MM.1S (cell line): ENCODE measurements around the gene DIS3L2.

Experiments used
- DNase-seq: peaks from one replicate; pipeline ENCODE4 v3.0.0-alpha.2; 2015
- H2AFZ ChIP-seq: fragments of 300-600 bp; sonication (generic); 2 replicates; pipeline ENCODE4 v1.6.0; 2016; ENCODE audit warnings: antibody characterized with exemption, low read length
- H3F3A ChIP-seq: fragments of 300-600 bp; sonication (generic); 2 replicates; pipeline ENCODE4 v1.6.1; 2016; ENCODE audit warnings: mild to moderate bottlenecking, antibody characterized with exemption, low read length, moderate library complexity, mixed read lengths; ENCODE audit not compliant: insufficient read depth
- H3K27ac ChIP-seq: fragments of 300-600 bp; sonication (generic); 2 replicates; pipeline ENCODE4 v1.5.1; 2016; ENCODE audit warnings: mild to moderate bottlenecking, low read length
- H3K27me3 ChIP-seq: fragments of 300-600 bp; sonication (generic); replicated peaks from 2 replicates; pipeline ENCODE4 v1.6.0; 2016; ENCODE audit warnings: low read length; ENCODE audit not compliant: insufficient read depth
- H3K36me3 ChIP-seq: fragments of 300-600 bp; sonication (generic); replicated peaks from 2 replicates; pipeline ENCODE4 v1.6.1; 2016; ENCODE audit warnings: mild to moderate bottlenecking, low read length, mixed read lengths; ENCODE audit not compliant: insufficient read depth
- H3K4me1 ChIP-seq: fragments of 300-600 bp; sonication (generic); 2 replicates; pipeline ENCODE4 v1.6.1; 2016; ENCODE audit warnings: low read length, mixed read lengths
- H3K4me2 ChIP-seq: fragments of 300-600 bp; sonication (generic); 2 replicates; pipeline ENCODE4 v1.6.0; 2016; ENCODE audit warnings: low read depth, low read length
- H3K4me3 ChIP-seq: fragments of 300-600 bp; sonication (generic); 2 replicates; pipeline ENCODE4 v1.5.1; 2016; ENCODE audit warnings: low read length, mixed read lengths
- H3K79me2 ChIP-seq: fragments of 300-600 bp; sonication (generic); 2 replicates; pipeline ENCODE4 v1.6.1; 2016; ENCODE audit warnings: mixed run types, low read length, mixed read lengths
- H3K9ac ChIP-seq: fragments of 300-600 bp; sonication (generic); 2 replicates; pipeline ENCODE4 v1.6.1; 2016; ENCODE audit warnings: low read length, mixed read lengths
- H3K9me2 ChIP-seq: fragments of 300-600 bp; sonication (generic); replicated peaks from 2 replicates; pipeline ENCODE4 v1.6.1; 2016; ENCODE audit warnings: mild to moderate bottlenecking, low read length, mixed read lengths; ENCODE audit not compliant: insufficient read depth
- H3K9me3 ChIP-seq: fragments of 300-600 bp; sonication (generic); replicated peaks from 2 replicates; pipeline ENCODE4 v1.6.1; 2016; ENCODE audit warnings: mild to moderate bottlenecking, low read length, mixed read lengths; ENCODE audit not compliant: insufficient read depth
- H4K20me1 ChIP-seq: fragments of 300-600 bp; sonication (generic); 2 replicates; pipeline ENCODE4 v1.6.1; 2016; ENCODE audit warnings: mild to moderate bottlenecking, low read length, moderate library complexity, mixed read lengths; ENCODE audit not compliant: insufficient read depth
- EZH2 ChIP-seq: fragments of 300-600 bp; sonication (generic); optimal IDR thresholded peaks from 2 replicates; pipeline ENCODE3; 2017; ENCODE audit warnings: low read depth, mild to moderate bottlenecking, antibody characterized with exemption, low read length, mixed read lengths
- EZH2phosphoT487 ChIP-seq: fragments of 300-600 bp; sonication (generic); IDR thresholded peaks from 2 replicates; pipeline ENCODE4 v1.6.1; 2018; ENCODE audit warnings: antibody characterized with exemption, low read length
- TF ChIP-seq, protein P1 (sequence below): fragments of 300-600 bp; sonication (generic); IDR thresholded peaks from 2 replicates; pipeline ENCODE4 v1.5.1; 2016; ENCODE audit warnings: antibody characterized with exemption, low read length, mixed read lengths

DIS3L2 gene

DNA sequence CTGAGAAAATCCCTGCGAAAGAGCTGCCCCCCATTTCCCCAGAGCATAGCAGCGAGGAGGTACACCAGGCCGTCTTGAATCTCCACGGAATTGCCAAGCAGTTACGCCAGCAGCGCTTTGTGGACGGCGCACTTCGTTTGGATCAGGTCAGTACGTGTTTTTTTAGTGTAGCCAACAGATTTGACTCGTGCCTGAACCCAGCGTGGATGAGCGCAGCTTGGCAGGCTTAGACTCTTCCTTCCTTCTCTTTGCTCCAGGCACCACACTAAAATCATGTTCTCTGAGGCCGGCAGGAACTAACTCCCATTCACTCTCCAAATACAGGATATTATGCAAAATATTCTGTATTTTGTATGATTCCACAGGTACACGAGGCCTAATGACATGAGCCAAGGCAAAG, 301.8 kb downstream of the DIS3L2 start:
- Histone ChIP-seq H3K9ac (no peak overlapping the region), H2AFZ (no peak overlapping the region), H3K27ac (no peak overlapping the region), H3K4me1 (no peaks in the 10 kb centered on the region), H3K4me3 (no peak overlapping the region), H3F3A (no peaks in the 10 kb centered on the region), H3K36me3 (no peaks in the 10 kb centered on the region), H3K79me2 (no peaks in the 10 kb centered on the region), H3K27me3 (no peaks in the 10 kb centered on the region), H3K4me2 (no peak overlapping the region), H3K9me2 (no peaks in the 10 kb centered on the region), H3K9me3 (no peaks in the 10 kb centered on the region), H4K20me1 (no peaks in the 10 kb centered on the region)
- no peak for DNase-seq
- TF ChIP-seq, protein P1, sequence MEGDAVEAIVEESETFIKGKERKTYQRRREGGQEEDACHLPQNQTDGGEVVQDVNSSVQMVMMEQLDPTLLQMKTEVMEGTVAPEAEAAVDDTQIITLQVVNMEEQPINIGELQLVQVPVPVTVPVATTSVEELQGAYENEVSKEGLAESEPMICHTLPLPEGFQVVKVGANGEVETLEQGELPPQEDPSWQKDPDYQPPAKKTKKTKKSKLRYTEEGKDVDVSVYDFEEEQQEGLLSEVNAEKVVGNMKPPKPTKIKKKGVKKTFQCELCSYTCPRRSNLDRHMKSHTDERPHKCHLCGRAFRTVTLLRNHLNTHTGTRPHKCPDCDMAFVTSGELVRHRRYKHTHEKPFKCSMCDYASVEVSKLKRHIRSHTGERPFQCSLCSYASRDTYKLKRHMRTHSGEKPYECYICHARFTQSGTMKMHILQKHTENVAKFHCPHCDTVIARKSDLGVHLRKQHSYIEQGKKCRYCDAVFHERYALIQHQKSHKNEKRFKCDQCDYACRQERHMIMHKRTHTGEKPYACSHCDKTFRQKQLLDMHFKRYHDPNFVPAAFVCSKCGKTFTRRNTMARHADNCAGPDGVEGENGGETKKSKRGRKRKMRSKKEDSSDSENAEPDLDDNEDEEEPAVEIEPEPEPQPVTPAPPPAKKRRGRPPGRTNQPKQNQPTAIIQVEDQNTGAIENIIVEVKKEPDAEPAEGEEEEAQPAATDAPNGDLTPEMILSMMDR: no peak
- TF ChIP-seq EZH2: no peak
- no peak for TF ChIP-seq EZH2phosphoT487

DNA sequence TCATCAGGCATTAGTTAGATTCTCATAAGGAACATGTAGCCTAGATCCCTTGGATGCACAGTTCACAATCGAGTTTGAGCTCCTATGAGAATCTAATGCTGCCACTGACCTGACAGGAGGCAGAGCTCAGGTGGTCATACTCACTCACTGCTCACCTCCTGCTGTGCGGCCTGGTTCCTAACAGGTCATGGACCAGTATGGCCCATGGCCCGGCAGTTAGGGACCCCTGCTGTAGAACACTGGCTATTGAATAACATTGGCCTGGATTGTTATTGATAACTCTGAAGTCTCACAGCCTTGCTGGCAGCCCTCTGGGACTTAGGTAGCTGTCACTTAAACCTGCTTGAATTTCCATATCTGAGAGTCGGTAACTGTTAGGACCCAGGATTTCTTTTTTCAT, 302.6 kb downstream of the DIS3L2 start:
- H2AFZ ChIP-seq: no peak overlapping the region
- no peak overlapping the region for H3K4me2 ChIP-seq
- no peaks in the 10 kb centered on the region for H3K9me3 ChIP-seq
- H3K9me2 ChIP-seq: no peaks in the 10 kb centered on the region
- H3K27me3 ChIP-seq: no peaks in the 10 kb centered on the region
- DNase-seq: no peak
- TF ChIP-seq EZH2phosphoT487 (no peak), EZH2 (no peak)
- TF ChIP-seq, protein P1: no peak
- no peak overlapping the region for H3K27ac ChIP-seq
- no peaks in the 10 kb centered on the region for H4K20me1 ChIP-seq
- H3K4me3 ChIP-seq: no peak overlapping the region
- no peaks in the 10 kb centered on the region for H3K36me3 ChIP-seq
- H3K4me1 ChIP-seq: no peaks in the 10 kb centered on the region
- H3K79me2 ChIP-seq: no peaks in the 10 kb centered on the region
- H3F3A ChIP-seq: no peaks in the 10 kb centered on the region
- H3K9ac ChIP-seq: no peak overlapping the region

DNA sequence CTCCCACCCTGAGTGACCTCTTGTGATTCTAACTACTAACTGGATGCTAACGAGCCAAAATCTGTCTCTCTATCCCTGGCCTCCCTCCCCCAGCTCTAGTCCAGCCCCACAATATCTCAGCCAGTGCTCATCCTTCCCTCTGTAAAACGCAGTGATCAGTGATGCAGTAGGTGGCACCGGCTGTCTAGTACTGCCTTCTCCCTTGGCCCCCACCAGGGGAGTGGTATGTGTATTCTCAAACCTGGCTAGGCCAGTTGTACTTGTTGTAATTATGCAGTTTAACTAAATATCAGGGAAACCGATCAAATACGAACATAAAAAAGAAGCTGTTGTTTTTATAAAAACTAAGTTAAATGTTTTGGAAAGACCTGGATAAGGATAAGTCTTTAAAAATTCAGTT, 303.8 kb downstream of the DIS3L2 start:
- Histone ChIP-seq H3K9ac (no peak overlapping the region), H3F3A (no peaks in the 10 kb centered on the region), H4K20me1 (no peaks in the 10 kb centered on the region), H3K36me3 (no peaks in the 10 kb centered on the region), H3K4me1 (no peaks in the 10 kb centered on the region), H3K4me2 (no peak overlapping the region), H3K9me3 (no peaks in the 10 kb centered on the region), H3K4me3 (no peak overlapping the region), H2AFZ (no peak overlapping the region), H3K9me2 (no peaks in the 10 kb centered on the region), H3K27me3 (no peaks in the 10 kb centered on the region), H3K27ac (no peak overlapping the region), H3K79me2 (no peaks in the 10 kb centered on the region)
- DNase-seq: no peak
- TF ChIP-seq EZH2phosphoT487 (no peak), EZH2 (no peak)
- TF ChIP-seq, protein P1: no peak
